Sigmoid colon (tissue), 4 donors: ENCODE measurements around the gene SUCLA2.

ENCODE experiments used
- CTCF ChIP-seq, 4 experiments: fragments of 450-650 bp in 3 of 4; fragments of 200-600 bp in 1 of 4; IDR thresholded peaks; one replicate each; pipeline ENCODE4 v1.5.1; 2016 to 2019; ENCODE audit warnings: antibody characterized with exemption in 4 of 4, mild to moderate bottlenecking in 3 of 4, moderate library complexity in 2 of 4
- EP300 ChIP-seq, 4 donors: sonication (generic); formaldehyde crosslinking; IDR thresholded peaks; one replicate each; pipeline ENCODE4 v1.6.1; 2017; ENCODE audit warnings: antibody characterized with exemption in 4 of 4
- POLR2A ChIP-seq, 2 donors: fragments of 450-650 bp; IDR thresholded peaks; one replicate each; pipeline ENCODE4 v1.6.1; 2016; ENCODE audit warnings: antibody characterized with exemption in 2 of 2, mild to moderate bottlenecking in 2 of 2, moderate library complexity in 2 of 2
- POLR2AphosphoS5 ChIP-seq, 4 donors: sonication (generic); formaldehyde crosslinking; IDR thresholded peaks; one replicate each; pipeline ENCODE4 v1.6.1; 2017; ENCODE audit warnings: antibody characterized with exemption in 4 of 4

GRCh38 chr13:47934371-47934770, 66.7 kb downstream of the SUCLA2 start:
- TF ChIP-seq CTCF (IDR thresholded peaks at IDR 0.05) = no peak
- TF ChIP-seq POLR2A (IDR thresholded peaks at IDR 0.05) = no peak
- no peak for TF ChIP-seq EP300 (IDR thresholded peaks at IDR 0.05)
- no peak for TF ChIP-seq POLR2AphosphoS5 (IDR thresholded peaks at IDR 0.05)
